ENCODE results near the gene KDM1B.

GRCh38 chr6:18168264-18168663 is 13.0 kb downstream of the KDM1B start:
- no peak for TF ChIP-seq EZH2 (IDR thresholded peaks at IDR 0.05; ENCODE audit: borderline replicate concordance, low read length)
- TF ChIP-seq, protein P1, sequence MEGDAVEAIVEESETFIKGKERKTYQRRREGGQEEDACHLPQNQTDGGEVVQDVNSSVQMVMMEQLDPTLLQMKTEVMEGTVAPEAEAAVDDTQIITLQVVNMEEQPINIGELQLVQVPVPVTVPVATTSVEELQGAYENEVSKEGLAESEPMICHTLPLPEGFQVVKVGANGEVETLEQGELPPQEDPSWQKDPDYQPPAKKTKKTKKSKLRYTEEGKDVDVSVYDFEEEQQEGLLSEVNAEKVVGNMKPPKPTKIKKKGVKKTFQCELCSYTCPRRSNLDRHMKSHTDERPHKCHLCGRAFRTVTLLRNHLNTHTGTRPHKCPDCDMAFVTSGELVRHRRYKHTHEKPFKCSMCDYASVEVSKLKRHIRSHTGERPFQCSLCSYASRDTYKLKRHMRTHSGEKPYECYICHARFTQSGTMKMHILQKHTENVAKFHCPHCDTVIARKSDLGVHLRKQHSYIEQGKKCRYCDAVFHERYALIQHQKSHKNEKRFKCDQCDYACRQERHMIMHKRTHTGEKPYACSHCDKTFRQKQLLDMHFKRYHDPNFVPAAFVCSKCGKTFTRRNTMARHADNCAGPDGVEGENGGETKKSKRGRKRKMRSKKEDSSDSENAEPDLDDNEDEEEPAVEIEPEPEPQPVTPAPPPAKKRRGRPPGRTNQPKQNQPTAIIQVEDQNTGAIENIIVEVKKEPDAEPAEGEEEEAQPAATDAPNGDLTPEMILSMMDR (IDR thresholded peaks at IDR 0.05; ENCODE audit: low read length), result no peak
